Esophagus squamous epithelium (tissue), 5 donors: ENCODE data around the gene BTN3A1. TPM values are rescaled to one million over a fixed set of nuclear protein-coding genes. Genes with fewer than 3 reads are reported as not detected.
A peak's percentile ranks its signal among the peaks of the same experiment; 100 is the strongest.
"Not testable (repeated sequence)": the region's sequence is repeated elsewhere in the genome, so short reads cannot be mapped to it uniquely, and the experiment has no call there.

Experiments used
- DNase-seq: peaks from one replicate; lab custom pipeline; 2025; lab: John Stamatoyannopoulos, UW
- H3K27ac ChIP-seq, 4 donors: fragments of 200-600 bp; sonication (generic); one replicate each; pipeline ENCODE4 v1.5.1; 2016 to 2019; ENCODE audit warnings: mild to moderate bottlenecking in 1 of 4
- H3K27me3 ChIP-seq, 4 donors: fragments of 200-600 bp; sonication (generic); 1 replicate in 3 of 4; 2 replicates in 1 of 4; pipeline versions ENCODE4 v1.5.1 to v1.6.0; 2017 to 2021; ENCODE audit warnings: antibody characterized with exemption in 1 of 4
- H3K36me3 ChIP-seq, 3 donors: fragments of 200-600 bp; sonication (generic); one replicate each; pipeline ENCODE4 v1.5.1; 2016 to 2019
- H3K4me1 ChIP-seq, 3 donors: fragments of 200-600 bp; sonication (generic); one replicate each; pipeline ENCODE4 v1.5.1; 2017 to 2019
- H3K4me3 ChIP-seq, 4 donors: fragments of 200-600 bp; sonication (generic); 1 replicate in 3 of 4; 2 replicates in 1 of 4; pipeline ENCODE4 v1.5.1; 2016 to 2019; ENCODE audit warnings: mild to moderate bottlenecking in 2 of 4, moderate library complexity in 1 of 4
- H3K9me3 ChIP-seq, 3 donors: fragments of 200-600 bp; sonication (generic); one replicate each; pipeline ENCODE4 v1.5.1; 2016 to 2019
- CTCF ChIP-seq, 6 experiments: fragments of 450-650 bp in 4 of 6; fragments of 200-600 bp in 2 of 6; sonication (generic) in 2 of 6; IDR thresholded peaks; one replicate each; pipeline ENCODE4 v1.5.1; 2016 to 2019; ENCODE audit warnings: antibody characterized with exemption in 6 of 6, mild to moderate bottlenecking in 4 of 6, moderate library complexity in 4 of 6
- POLR2A ChIP-seq, 4 donors: fragments of 450-650 bp; IDR thresholded peaks; one replicate each; pipeline ENCODE4 v1.6.1; 2017; ENCODE audit warnings: antibody characterized with exemption in 4 of 4, mild to moderate bottlenecking in 4 of 4, moderate library complexity in 3 of 4
- WGBS, 2 donors: methylation state at CpG; one replicate each; pipeline ENCODE4 v1.1.5; 2018; 5-methylcytosine and 5-hydroxymethylcytosine counted together
- intact Hi-C: fragments of 100-400 bp; cut with DNase I; formaldehyde crosslinking; loops from one replicate; pipeline ENCODE4 v1.15.0; 2022
- total RNA-seq, 4 donors: library from RNA; depleted of rRNA; stranded (reverse); fragments of >200 nt; gene quantifications; one replicate each; pipeline ENCODE4 v1.1.0, GENCODE V29; 2016
- donor health status: DM: yes; HTN: yes; CAD: no.

Gene BTN3A1
- total RNA-seq, 4 donors from 2014 or later = 4.2 to 14.4 (median 8.0) TPM

- peaks cover 7 to 29% (median 26%) of the 10 kb centered on the region in 3 donors for H3K4me1 ChIP-seq
- H3K27me3 ChIP-seq = no peaks in the 10 kb centered on the region
- H3K27ac ChIP-seq = no peak overlapping the region
- 78 to 80% methylated on average over 3 of the region's 3 CpGs for WGBS, 2 donors
- intact Hi-C loops = no loop called here
- DNase-seq = no peak
- peaks cover 0 to 27% (median under 1%) of the 10 kb centered on the region in 3 donors for H3K36me3 ChIP-seq
- H3K9me3 ChIP-seq = no peaks in the 10 kb centered on the region
- TF ChIP-seq CTCF (IDR thresholded peaks at IDR 0.05) (no peak), POLR2A (IDR thresholded peaks at IDR 0.05) (no peak)
- no peak overlapping the region for H3K4me3 ChIP-seq
These were observed 53.4 kb downstream of the BTN3A1 start for GRCh38 chr6:26455357-26455970.

DNA sequence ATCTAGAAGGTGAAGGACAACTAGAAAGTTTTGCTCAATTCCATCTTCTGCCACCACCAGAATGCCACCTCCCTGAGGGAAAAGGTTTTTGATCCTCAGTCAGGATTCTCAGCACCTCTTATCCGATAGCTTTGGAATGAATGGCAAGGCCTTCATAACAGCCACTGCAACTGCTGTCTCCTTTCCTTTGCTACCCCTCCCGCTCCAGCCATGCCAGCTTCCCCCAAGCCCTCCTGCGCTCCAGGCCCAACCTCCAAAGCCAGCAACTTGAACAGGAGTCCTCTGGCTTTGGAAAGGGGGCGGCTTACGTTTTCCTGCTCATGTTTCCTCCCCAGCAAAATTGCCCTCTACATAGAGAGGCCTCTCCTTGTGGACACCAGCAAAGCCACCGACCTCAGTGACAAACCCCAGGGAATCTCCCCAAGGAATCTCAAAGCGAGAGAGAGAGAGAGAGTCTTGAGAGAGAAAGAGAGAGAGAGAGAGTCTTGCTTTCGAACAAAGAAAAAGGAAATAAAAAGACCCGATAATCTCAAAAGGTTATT, 55.3 kb downstream of the BTN3A1 start:
- no peak for DNase-seq
- Histone ChIP-seq H3K4me1 (peaks cover 12 to 47% (median 41%) of the 10 kb centered on the region in 3 donors), H3K27ac (peak overlapping the region; percentile 91 to 99 (median 94)), H3K4me3 (peak overlapping the region; percentile 68 to 94 (median 80)), H3K27me3 (no peaks in the 10 kb centered on the region), H3K36me3 (peaks cover 1 to 29% (median 6%) of the 10 kb centered on the region in 3 donors), H3K9me3 (no peaks in the 10 kb centered on the region)
- intact Hi-C loops = no loop called here
- no peak for TF ChIP-seq POLR2A (IDR thresholded peaks at IDR 0.05)
- no peak for TF ChIP-seq CTCF (IDR thresholded peaks at IDR 0.05)
- 9 to 13% methylated on average over 6 to 9 of the region's 9 CpGs for WGBS, 2 donors

DNA sequence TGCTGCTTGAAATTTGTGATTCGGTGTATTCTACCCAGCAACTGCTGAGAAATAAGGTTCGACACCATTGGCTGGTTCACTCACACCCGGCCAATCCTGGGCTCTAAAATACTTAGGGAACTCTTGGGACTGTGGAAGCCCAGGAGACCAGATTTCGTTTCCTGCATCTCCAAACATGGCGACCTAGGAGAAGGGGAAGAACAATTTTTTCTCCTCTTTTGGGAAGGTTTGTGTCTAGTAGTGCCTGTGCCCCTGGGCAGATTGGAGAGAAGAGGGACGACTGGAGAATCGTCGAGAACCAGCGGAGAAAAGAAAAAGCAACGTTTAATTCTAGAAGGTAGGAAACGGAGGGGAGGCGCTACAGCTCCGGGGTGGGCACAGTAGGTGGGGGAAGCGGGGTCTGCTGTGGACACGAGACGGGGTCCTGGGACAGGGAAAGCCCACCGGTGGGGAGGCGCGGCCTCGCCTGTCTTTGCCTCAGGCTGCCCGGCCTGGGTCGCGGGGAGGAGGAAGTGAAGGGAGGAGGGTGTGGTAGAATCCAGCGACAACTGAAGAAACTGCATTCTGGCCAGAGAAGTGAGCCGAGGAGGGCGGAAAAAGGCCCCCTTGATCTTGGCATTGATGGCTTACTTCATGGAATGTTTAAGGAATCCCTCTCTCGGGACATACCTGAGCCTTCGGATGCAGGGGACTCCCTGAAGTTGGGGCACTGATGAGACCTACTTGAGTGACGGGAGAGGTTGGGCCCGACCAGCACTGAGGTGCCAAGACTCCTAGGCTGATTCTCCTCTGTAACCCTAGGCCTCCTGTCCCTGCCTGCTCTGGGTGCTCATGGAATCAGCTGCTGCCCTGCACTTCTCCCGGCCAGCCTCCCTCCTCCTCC, 56.0 kb downstream of the BTN3A1 start, which contains the start of gene BTN2A1:
Gene BTN2A1, plus strand, starts transcription at position 150 of the 883 bp plus-strand sequence. Its CDS starts 682 bp downstream, at position 832.
- Histone ChIP-seq H3K36me3 (peaks cover 8 to 37% (median 12%) of the 10 kb centered on the region in 3 donors), H3K27ac (peak within 1 kb of the TSS; percentile 91 to 99 (median 94)), H3K4me1 (peaks cover 12 to 55% (median 41%) of the 10 kb centered on the region in 3 donors), H3K4me3 (peak within 1 kb of the TSS; percentile 68 to 94 (median 80)), H3K9me3 (no peaks in the 10 kb centered on the region), H3K27me3 (no peaks in the 10 kb centered on the region)
- DNase-seq = peak; percentile 20
- 1% methylated on average over 28 to 29 of the region's 31 CpGs for WGBS, 2 donors
- TF ChIP-seq POLR2A (IDR thresholded peaks at IDR 0.05) = peak in 1 of 4 donors; percentile 48
- TF ChIP-seq CTCF (IDR thresholded peaks at IDR 0.05) = no peak
- intact Hi-C loops = no loop called here

DNA sequence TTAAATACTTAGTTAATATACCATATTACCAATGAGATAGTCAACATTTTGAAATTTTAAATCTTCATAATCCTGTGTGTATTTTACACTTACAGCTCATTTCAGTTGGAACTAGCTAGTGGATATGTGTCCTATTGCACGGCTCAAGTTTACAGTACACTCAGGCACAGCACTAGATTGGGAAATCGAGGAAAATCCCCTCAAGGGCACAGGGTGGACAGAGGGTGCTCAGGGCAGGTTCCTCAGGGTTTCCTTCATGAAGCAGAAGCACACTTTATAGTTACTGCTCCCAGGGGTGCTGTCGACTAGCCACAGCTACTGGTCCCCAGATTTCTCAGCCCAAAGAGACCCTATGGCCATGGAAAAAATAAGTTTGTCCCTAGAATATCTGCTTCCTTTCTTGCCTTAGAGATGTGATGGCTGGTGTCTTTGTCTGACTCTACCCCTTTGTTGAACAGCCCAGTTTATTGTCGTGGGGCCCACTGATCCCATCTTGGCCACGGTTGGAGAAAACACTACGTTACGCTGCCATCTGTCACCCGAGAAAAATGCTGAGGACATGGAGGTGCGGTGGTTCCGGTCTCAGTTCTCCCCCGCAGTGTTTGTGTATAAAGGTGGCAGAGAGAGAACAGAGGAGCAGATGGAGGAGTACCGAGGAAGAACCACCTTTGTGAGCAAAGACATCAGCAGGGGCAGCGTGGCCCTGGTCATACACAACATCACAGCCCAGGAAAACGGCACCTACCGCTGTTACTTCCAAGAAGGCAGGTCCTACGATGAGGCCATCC, 57.1 kb downstream of the BTN3A1 start:
- intact Hi-C loops = no loop called here
- Histone ChIP-seq H3K4me1 (peaks cover 12 to 61% (median 41%) of the 10 kb centered on the region in 3 donors), H3K9me3 (no peaks in the 10 kb centered on the region), H3K4me3 (peak overlapping the region in 2 of 4 donors; percentile 68 to 85), H3K27me3 (no peaks in the 10 kb centered on the region), H3K27ac (no peak overlapping the region), H3K36me3 (peaks cover 18 to 48% (median 24%) of the 10 kb centered on the region in 3 donors)
- 77 to 88% methylated on average over 5 to 12 of the region's 16 CpGs for WGBS, 2 donors
- no peak for DNase-seq
- TF ChIP-seq CTCF (IDR thresholded peaks at IDR 0.05) (no peak), POLR2A (IDR thresholded peaks at IDR 0.05) (no peak)

DNA sequence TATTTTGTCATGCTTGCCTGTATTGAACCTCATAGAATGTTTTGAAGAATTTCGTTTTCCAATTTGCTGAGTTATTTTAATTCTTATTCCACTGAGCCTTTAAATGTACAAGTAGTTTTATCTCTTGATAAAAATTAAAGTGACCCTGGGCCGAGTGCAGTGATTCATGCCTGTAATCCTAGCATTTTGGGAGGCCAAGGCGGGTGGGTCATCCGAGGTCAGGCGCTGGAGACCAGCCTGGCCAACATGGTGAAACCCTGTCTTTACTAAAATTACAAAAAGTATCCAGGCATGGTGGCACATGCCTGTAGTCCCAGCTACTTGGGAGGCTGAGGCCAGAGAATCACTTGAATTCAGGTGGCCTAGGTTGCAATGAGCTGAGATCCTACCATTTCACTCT, 59.3 kb downstream of the BTN3A1 start:
- intact Hi-C loops, H3K27me3 ChIP-seq, H3K27ac ChIP-seq, DNase-seq, H3K9me3 ChIP-seq, H3K4me3 ChIP-seq: not testable (repeated sequence)
- WGBS, 2 donors = 40 to 41% methylated on average over 2 of the region's 5 CpGs
- peaks cover 12 to 61% (median 41%) of the 10 kb centered on the region in 3 donors for H3K4me1 ChIP-seq
- peaks cover 28 to 70% (median 42%) of the 10 kb centered on the region in 3 donors for H3K36me3 ChIP-seq
